ENCODE data around the gene PRR16. TPM values are rescaled to one million over a fixed set of nuclear protein-coding genes. Genes with fewer than 3 reads are reported as not detected.

PRR16 gene
- total and polyA plus RNA-seq, 2 experiments from 2014 or later, result 1.0 to 1.7 TPM

DNA sequence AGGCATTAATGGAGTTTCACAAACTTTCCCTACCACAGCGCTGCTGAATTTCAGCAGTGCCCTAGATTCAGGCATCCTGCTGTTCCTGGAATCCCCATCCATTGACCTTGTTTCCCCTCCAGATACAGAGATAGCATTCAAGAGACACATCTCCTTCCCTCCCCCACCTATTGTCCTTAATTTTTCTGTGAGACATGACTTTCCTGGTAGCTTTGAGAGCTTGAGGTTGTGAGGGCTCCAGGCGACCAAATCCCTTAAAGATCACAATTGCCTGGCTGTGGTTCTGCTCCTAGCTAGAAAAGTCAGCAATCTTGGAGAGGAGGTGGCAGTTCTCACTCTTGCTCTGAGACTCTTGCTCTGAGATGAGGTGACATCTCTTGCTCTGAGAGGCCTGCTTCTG, 48.0 kb downstream of the PRR16 start (continued):
- TF ChIP-seq, protein P1, sequence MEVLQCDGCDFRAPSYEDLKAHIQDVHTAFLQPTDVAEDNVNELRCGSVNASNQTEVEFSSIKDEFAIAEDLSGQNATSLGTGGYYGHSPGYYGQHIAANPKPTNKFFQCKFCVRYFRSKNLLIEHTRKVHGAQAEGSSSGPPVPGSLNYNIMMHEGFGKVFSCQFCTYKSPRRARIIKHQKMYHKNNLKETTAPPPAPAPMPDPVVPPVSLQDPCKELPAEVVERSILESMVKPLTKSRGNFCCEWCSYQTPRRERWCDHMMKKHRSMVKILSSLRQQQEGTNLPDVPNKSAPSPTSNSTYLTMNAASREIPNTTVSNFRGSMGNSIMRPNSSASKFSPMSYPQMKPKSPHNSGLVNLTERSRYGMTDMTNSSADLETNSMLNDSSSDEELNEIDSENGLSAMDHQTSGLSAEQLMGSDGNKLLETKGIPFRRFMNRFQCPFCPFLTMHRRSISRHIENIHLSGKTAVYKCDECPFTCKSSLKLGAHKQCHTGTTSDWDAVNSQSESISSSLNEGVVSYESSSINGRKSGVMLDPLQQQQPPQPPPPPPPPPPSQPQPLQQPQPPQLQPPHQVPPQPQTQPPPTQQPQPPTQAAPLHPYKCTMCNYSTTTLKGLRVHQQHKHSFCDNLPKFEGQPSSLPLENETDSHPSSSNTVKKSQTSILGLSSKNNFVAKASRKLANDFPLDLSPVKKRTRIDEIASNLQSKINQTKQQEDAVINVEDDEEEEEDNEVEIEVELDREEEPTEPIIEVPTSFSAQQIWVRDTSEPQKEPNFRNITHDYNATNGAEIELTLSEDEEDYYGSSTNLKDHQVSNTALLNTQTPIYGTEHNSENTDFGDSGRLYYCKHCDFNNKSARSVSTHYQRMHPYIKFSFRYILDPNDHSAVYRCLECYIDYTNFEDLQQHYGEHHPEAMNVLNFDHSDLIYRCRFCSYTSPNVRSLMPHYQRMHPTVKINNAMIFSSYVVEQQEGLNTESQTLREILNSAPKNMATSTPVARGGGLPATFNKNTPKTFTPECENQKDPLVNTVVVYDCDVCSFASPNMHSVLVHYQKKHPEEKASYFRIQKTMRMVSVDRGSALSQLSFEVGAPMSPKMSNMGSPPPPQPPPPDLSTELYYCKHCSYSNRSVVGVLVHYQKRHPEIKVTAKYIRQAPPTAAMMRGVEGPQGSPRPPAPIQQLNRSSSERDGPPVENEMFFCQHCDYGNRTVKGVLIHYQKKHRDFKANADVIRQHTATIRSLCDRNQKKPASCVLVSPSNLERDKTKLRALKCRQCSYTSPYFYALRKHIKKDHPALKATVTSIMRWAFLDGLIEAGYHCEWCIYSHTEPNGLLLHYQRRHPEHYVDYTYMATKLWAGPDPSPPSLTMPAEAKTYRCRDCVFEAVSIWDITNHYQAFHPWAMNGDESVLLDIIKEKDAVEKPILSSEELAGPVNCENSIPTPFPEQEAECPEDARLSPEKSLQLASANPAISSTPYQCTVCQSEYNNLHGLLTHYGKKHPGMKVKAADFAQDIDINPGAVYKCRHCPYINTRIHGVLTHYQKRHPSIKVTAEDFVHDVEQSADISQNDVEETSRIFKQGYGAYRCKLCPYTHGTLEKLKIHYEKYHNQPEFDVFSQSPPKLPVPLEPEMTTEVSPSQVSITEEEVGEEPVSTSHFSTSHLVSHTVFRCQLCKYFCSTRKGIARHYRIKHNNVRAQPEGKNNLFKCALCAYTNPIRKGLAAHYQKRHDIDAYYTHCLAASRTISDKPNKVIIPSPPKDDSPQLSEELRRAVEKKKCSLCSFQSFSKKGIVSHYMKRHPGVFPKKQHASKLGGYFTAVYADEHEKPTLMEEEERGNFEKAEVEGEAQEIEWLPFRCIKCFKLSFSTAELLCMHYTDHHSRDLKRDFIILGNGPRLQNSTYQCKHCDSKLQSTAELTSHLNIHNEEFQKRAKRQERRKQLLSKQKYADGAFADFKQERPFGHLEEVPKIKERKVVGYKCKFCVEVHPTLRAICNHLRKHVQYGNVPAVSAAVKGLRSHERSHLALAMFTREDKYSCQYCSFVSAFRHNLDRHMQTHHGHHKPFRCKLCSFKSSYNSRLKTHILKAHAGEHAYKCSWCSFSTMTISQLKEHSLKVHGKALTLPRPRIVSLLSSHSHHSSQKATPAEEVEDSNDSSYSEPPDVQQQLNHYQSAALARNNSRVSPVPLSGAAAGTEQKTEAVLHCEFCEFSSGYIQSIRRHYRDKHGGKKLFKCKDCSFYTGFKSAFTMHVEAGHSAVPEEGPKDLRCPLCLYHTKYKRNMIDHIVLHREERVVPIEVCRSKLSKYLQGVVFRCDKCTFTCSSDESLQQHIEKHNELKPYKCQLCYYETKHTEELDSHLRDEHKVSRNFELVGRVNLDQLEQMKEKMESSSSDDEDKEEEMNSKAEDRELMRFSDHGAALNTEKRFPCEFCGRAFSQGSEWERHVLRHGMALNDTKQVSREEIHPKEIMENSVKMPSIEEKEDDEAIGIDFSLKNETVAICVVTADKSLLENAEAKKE (CRISPR knock-in tag; IDR thresholded peaks at IDR 0.05), result peak; percentile 97
- TF ChIP-seq CREB1 (CRISPR knock-in tag; IDR thresholded peaks at IDR 0.05; ENCODE audit: low read depth), result 0 out of 2 replicates have a peak, but pooled peaks have one; percentile 6
- TF ChIP-seq ZNF331 (CRISPR knock-in tag; IDR thresholded peaks at IDR 0.05; ENCODE audit: low read depth), result no peak
- peak; percentile 88 for TF ChIP-seq NANOG (IDR thresholded peaks at IDR 0.05; ENCODE audit: borderline replicate concordance)
- no peak for TF ChIP-seq EZH2phosphoT487 (IDR thresholded peaks at IDR 0.05; ENCODE audit: unreplicated experiment)

DNA sequence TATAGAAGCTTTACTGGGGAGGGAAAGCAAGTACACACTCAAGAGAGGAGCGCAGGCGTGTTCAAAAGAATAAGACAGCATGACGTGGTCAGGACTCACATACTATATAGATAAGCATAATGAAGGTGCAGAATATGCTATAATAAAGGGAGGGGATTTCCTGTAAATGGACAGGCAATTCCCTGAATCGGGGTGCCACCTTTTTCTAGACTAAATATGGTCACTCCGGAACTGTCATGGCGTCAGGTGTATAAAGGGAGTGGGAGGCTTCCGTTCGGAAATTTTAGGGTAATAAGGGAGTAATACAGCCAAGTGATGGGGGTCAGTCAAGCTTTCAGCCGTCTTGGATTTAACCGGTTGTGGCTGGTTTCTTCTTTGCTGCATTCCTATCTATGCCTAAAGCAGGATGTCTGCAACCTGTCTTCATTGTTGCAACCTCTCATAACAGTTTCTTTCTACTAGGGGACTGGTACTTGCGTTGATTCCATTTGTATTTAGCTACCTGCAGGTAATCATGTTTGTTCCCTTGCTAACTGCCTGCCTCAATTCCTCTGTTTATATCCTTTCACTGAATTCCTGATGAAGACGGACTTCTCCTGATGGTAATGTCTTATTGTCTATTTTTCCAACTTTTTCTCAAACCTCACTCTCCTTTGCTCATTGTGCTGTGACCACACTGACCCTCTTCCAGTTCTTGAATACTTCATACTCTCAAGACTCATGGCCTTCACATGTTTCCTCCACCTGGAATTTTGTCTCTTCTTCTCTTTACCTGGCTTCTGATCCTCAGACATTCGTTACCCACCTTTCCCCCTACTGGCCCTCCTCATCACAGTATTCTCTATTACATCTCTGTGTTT, 48.9 kb downstream of the PRR16 start:
- Histone ChIP-seq H3K4me2 (peak overlapping the region; percentile 72), H3K27ac (ENCODE audit: low read depth) (peak overlapping the region; percentile 89), H3F3A (replicated peaks; ENCODE audit: low read depth) (no peaks in the 10 kb centered on the region), H3K9me2 (ENCODE audit: insufficient read depth) (peaks cover 3% of the 10 kb centered on the region; the same call in 1 of the 2 replicates), H3K36me3 (ENCODE audit: insufficient read depth) (no peaks in the 10 kb centered on the region), H3K4me3 (0 out of 2 replicates have a peak overlapping the region, but pooled peaks have one; percentile 5), H4K20me1 (replicated peaks; ENCODE audit: insufficient read depth) (no peaks in the 10 kb centered on the region), H2AFZ (no peak overlapping the region), H3K79me2 (replicated peaks; ENCODE audit: insufficient read depth) (no peaks in the 10 kb centered on the region), H3K27me3 (ENCODE audit: insufficient read depth) (no peaks in the 10 kb centered on the region), H3K4me1 (ENCODE audit: insufficient read depth) (peaks cover 51% of the 10 kb centered on the region)
- Mint-ChIP-seq H3K4me1 (peaks cover 60% of the 10 kb centered on the region), H3K27ac (peak overlapping the region; percentile 67), H3K27me3 (ENCODE audit: insufficient read depth, low read depth, poor library complexity) (peaks cover 4% of the 10 kb centered on the region), H3K9me3 (no peaks in the 10 kb centered on the region), H3K4me3 (no peak overlapping the region; the same call in 2 of the 3 replicates), H3K36me3 (ENCODE audit: low read depth) (no peaks in the 10 kb centered on the region)
- no peak for ATAC-seq
- DNase-seq (ENCODE audit: low spot score), result no peak
- no peak for TF ChIP-seq ZNF114 (CRISPR knock-in tag; IDR thresholded peaks at IDR 0.05)

Measured in GM23338 (cell line).